GM23338 (cell line): ENCODE data around the gene CMIP. TPM values are rescaled to one million over a fixed set of nuclear protein-coding genes. Genes with fewer than 3 reads are reported as not detected.

ENCODE experiments used
- ATAC-seq: fragments of 200-7000 bp; cut with Tn5 transposase; 3 replicates; pipeline ENCODE4 v1.9.1; 2020
- DNase-seq: peaks from one replicate; pipeline ENCODE4 v3.0.0-alpha.2; 2015; ENCODE audit warnings: low spot score
- H2AFZ ChIP-seq: fragments of 200-600 bp; sonication (generic); 2 replicates; pipeline ENCODE4 v1.8.0; 2016; ENCODE audit warnings: antibody characterized with exemption, mild to moderate bottlenecking, moderate library complexity
- H3F3A ChIP-seq: fragments of 200-600 bp; sonication (generic); replicated peaks from 2 replicates; pipeline ENCODE4 v1.8.0; 2017; ENCODE audit warnings: antibody characterized with exemption, mixed run types, low read depth
- H3K27ac ChIP-seq: fragments of 200-600 bp; sonication (generic); 2 replicates; pipeline ENCODE4 v1.6.1; 2016; ENCODE audit warnings: low read depth
- H3K27me3 ChIP-seq: fragments of 200-600 bp; sonication (generic); 2 replicates; pipeline ENCODE4 v1.8.0; 2016; ENCODE audit warnings: mild to moderate bottlenecking, mixed run types, moderate library complexity; ENCODE audit not compliant: insufficient read depth
- H3K36me3 ChIP-seq: fragments of 200-600 bp; sonication (generic); 2 replicates; pipeline ENCODE4 v1.8.0; 2016; ENCODE audit warnings: mild to moderate bottlenecking; ENCODE audit not compliant: insufficient read depth
- H3K4me1 ChIP-seq: fragments of 200-600 bp; sonication (generic); 2 replicates; pipeline ENCODE4 v1.8.0; 2016; ENCODE audit warnings: mild to moderate bottlenecking, moderate library complexity; ENCODE audit not compliant: insufficient read depth
- H3K4me2 ChIP-seq: fragments of 200-600 bp; sonication (generic); 2 replicates; pipeline ENCODE4 v1.7.1; 2017; ENCODE audit warnings: mixed run types
- H3K4me3 ChIP-seq: fragments of 200-600 bp; sonication (generic); 2 replicates; pipeline ENCODE4 v1.6.1; 2016; ENCODE audit warnings: mixed run types
- H3K79me2 ChIP-seq: fragments of 200-600 bp; sonication (generic); replicated peaks from 2 replicates; pipeline ENCODE4 v1.8.0; 2017; ENCODE audit warnings: mild to moderate bottlenecking; ENCODE audit not compliant: insufficient read depth
- H3K9me2 ChIP-seq: fragments of 200-600 bp; sonication (generic); 2 replicates; pipeline ENCODE4 v1.8.0; 2017; ENCODE audit not compliant: insufficient read depth
- H4K20me1 ChIP-seq: fragments of 200-600 bp; sonication (generic); replicated peaks from 2 replicates; pipeline ENCODE4 v1.8.0; 2017; ENCODE audit warnings: mild to moderate bottlenecking; ENCODE audit not compliant: insufficient read depth
- H3K27ac Mint-ChIP-seq: 2 replicates; pipeline ENCODE4 v1.8.0; 2020; ENCODE audit warnings: inconsistent platforms, mild to moderate bottlenecking, moderate library complexity, mixed read lengths
- H3K27me3 Mint-ChIP-seq: 3 replicates; pipeline ENCODE4 v1.8.0; 2022; ENCODE audit warnings: low read depth, mild to moderate bottlenecking, moderate library complexity, mixed read lengths, inconsistent platforms; ENCODE audit not compliant: insufficient read depth, poor library complexity
- H3K36me3 Mint-ChIP-seq: 3 replicates; pipeline ENCODE4 v1.8.0; 2021; ENCODE audit warnings: low read depth, mild to moderate bottlenecking, inconsistent platforms, moderate library complexity, mixed read lengths
- H3K4me1 Mint-ChIP-seq: 3 replicates; pipeline ENCODE4 v1.8.0; 2020; ENCODE audit warnings: mild to moderate bottlenecking, inconsistent platforms, mixed read lengths
- H3K4me3 Mint-ChIP-seq: 3 replicates; pipeline ENCODE4 v1.8.0; 2021; ENCODE audit warnings: moderate library complexity, mild to moderate bottlenecking, inconsistent platforms, mixed read lengths
- H3K9me3 Mint-ChIP-seq: 3 replicates; pipeline ENCODE4 v1.8.0; 2020; ENCODE audit warnings: moderate library complexity, mild to moderate bottlenecking, inconsistent platforms, mixed read lengths
- CREB1 ChIP-seq: fragments of 250-450 bp; sonication (Bioruptor Pico); IDR thresholded peaks from 2 replicates; pipeline ENCODE4 v1.5.0; 2020; ENCODE audit warnings: low read depth, mild to moderate bottlenecking, moderate library complexity
- ETS1 ChIP-seq: IDR thresholded peaks from 2 replicates; pipeline ENCODE4 v1.6.1; 2016; ENCODE audit warnings: antibody characterized with exemption
- EZH2 ChIP-seq: fragments of 200-600 bp; sonication (generic); IDR thresholded peaks from one replicate; pipeline ENCODE4 v1.8.0; 2017; ENCODE audit warnings: antibody characterized with exemption, mild to moderate bottlenecking, low read depth; ENCODE audit not compliant: unreplicated experiment
- EZH2phosphoT487 ChIP-seq: fragments of 200-600 bp; sonication (generic); IDR thresholded peaks from one replicate; pipeline ENCODE4 v1.8.1; 2018; ENCODE audit warnings: antibody characterized with exemption; ENCODE audit not compliant: unreplicated experiment
- JUNB ChIP-seq: IDR thresholded peaks from one replicate; pipeline ENCODE4 v1.6.1; 2016; ENCODE audit warnings: antibody characterized with exemption; ENCODE audit not compliant: unreplicated experiment
- NANOG ChIP-seq: IDR thresholded peaks from 2 replicates; pipeline ENCODE4 v1.6.1; 2016; ENCODE audit warnings: antibody characterized with exemption, borderline replicate concordance
- POLR2AphosphoS5 ChIP-seq: IDR thresholded peaks from 2 replicates; pipeline ENCODE4 v1.6.1; 2016; ENCODE audit warnings: antibody characterized with exemption, low read depth
- REST ChIP-seq: IDR thresholded peaks from one replicate; pipeline ENCODE4 v1.6.1; 2018; ENCODE audit warnings: antibody characterized with exemption; ENCODE audit not compliant: unreplicated experiment
- STAT1 ChIP-seq: IDR thresholded peaks from one replicate; pipeline ENCODE4 v1.6.1; 2016; ENCODE audit warnings: antibody characterized with exemption; ENCODE audit not compliant: unreplicated experiment
- ZNF114 ChIP-seq: fragments of 250-450 bp; sonication (Bioruptor Pico); IDR thresholded peaks from 2 replicates; pipeline ENCODE4 v1.5.0; 2020; ENCODE audit warnings: mild to moderate bottlenecking, moderate library complexity
- ZNF331 ChIP-seq: fragments of 250-450 bp; sonication (Bioruptor Pico); IDR thresholded peaks from 2 replicates; pipeline ENCODE4 v1.5.0; 2020; ENCODE audit warnings: low read depth, mild to moderate bottlenecking, moderate library complexity
- polyA plus RNA-seq: library from polyadenylated mRNA; unstranded; fragments of >200 nt; fragmentation: Nextera tagmentation; extraction: Ambion mirVana; gene quantifications from 2 replicates; pipeline ENCODE4 v1.2.1, GENCODE V29; 2016
- total RNA-seq: library from RNA; depleted of rRNA; stranded (reverse); fragments of >200 nt; shearing (Covaris generic); gene quantifications from 2 replicates; pipeline ENCODE4 v1.2.3, GENCODE V29; 2014
- TF ChIP-seq, protein P1 (sequence below): fragments of 250-450 bp; sonication (Bioruptor Pico); IDR thresholded peaks from 2 replicates; pipeline ENCODE4 v1.5.0; 2020; ENCODE audit warnings: mild to moderate bottlenecking, moderate library complexity
- TF ChIP-seq, protein P2 (sequence below), 2 experiments: fragments of 200-600 bp in 1 of 2; sonication (generic) in 1 of 2; conservative IDR thresholded peaks; 2 replicates each; pipeline versions ENCODE4 v1.5.1 to v1.6.1; 2016 to 2017; ENCODE audit warnings: antibody characterized with exemption in 2 of 2, low read depth in 2 of 2, mild to moderate bottlenecking in 2 of 2, moderate library complexity in 1 of 2

CMIP gene
- total and polyA plus RNA-seq, 2 experiments from 2014 or later = 9.5 to 62.3 TPM

- Mint-ChIP-seq H3K4me1 (peaks cover 13% of the 10 kb centered on the region), H3K9me3 (no peaks in the 10 kb centered on the region), H3K27me3 (peaks cover 6% of the 10 kb centered on the region), H3K4me3 (no peak overlapping the region), H3K36me3 (peaks cover 25% of the 10 kb centered on the region), H3K27ac (no peak overlapping the region)
- H3K79me2 ChIP-seq = peaks cover 11% of the 10 kb centered on the region; the same call in 1 of the 2 replicates
- H4K20me1 ChIP-seq = peaks cover 20% of the 10 kb centered on the region
- H2AFZ ChIP-seq = no peak overlapping the region
- H3K36me3 ChIP-seq = no peaks in the 10 kb centered on the region
- 0 out of 2 replicates have a peak overlapping the region, but pooled peaks have one; percentile 33 for H3K27ac ChIP-seq
- no peaks in the 10 kb centered on the region for H3K4me1 ChIP-seq
- ATAC-seq = no peak
- H3K27me3 ChIP-seq = no peaks in the 10 kb centered on the region
- no peak overlapping the region for H3K4me3 ChIP-seq
- no peaks in the 10 kb centered on the region for H3K9me2 ChIP-seq
- no peak for DNase-seq
- H3K4me2 ChIP-seq = no peak overlapping the region
- no peak for TF ChIP-seq ETS1
- TF ChIP-seq ZNF114 (CRISPR knock-in tag) = no peak
- no peak for TF ChIP-seq EZH2
- TF ChIP-seq EZH2phosphoT487 = no peak
- no peak for TF ChIP-seq CREB1
- TF ChIP-seq, protein P1, sequence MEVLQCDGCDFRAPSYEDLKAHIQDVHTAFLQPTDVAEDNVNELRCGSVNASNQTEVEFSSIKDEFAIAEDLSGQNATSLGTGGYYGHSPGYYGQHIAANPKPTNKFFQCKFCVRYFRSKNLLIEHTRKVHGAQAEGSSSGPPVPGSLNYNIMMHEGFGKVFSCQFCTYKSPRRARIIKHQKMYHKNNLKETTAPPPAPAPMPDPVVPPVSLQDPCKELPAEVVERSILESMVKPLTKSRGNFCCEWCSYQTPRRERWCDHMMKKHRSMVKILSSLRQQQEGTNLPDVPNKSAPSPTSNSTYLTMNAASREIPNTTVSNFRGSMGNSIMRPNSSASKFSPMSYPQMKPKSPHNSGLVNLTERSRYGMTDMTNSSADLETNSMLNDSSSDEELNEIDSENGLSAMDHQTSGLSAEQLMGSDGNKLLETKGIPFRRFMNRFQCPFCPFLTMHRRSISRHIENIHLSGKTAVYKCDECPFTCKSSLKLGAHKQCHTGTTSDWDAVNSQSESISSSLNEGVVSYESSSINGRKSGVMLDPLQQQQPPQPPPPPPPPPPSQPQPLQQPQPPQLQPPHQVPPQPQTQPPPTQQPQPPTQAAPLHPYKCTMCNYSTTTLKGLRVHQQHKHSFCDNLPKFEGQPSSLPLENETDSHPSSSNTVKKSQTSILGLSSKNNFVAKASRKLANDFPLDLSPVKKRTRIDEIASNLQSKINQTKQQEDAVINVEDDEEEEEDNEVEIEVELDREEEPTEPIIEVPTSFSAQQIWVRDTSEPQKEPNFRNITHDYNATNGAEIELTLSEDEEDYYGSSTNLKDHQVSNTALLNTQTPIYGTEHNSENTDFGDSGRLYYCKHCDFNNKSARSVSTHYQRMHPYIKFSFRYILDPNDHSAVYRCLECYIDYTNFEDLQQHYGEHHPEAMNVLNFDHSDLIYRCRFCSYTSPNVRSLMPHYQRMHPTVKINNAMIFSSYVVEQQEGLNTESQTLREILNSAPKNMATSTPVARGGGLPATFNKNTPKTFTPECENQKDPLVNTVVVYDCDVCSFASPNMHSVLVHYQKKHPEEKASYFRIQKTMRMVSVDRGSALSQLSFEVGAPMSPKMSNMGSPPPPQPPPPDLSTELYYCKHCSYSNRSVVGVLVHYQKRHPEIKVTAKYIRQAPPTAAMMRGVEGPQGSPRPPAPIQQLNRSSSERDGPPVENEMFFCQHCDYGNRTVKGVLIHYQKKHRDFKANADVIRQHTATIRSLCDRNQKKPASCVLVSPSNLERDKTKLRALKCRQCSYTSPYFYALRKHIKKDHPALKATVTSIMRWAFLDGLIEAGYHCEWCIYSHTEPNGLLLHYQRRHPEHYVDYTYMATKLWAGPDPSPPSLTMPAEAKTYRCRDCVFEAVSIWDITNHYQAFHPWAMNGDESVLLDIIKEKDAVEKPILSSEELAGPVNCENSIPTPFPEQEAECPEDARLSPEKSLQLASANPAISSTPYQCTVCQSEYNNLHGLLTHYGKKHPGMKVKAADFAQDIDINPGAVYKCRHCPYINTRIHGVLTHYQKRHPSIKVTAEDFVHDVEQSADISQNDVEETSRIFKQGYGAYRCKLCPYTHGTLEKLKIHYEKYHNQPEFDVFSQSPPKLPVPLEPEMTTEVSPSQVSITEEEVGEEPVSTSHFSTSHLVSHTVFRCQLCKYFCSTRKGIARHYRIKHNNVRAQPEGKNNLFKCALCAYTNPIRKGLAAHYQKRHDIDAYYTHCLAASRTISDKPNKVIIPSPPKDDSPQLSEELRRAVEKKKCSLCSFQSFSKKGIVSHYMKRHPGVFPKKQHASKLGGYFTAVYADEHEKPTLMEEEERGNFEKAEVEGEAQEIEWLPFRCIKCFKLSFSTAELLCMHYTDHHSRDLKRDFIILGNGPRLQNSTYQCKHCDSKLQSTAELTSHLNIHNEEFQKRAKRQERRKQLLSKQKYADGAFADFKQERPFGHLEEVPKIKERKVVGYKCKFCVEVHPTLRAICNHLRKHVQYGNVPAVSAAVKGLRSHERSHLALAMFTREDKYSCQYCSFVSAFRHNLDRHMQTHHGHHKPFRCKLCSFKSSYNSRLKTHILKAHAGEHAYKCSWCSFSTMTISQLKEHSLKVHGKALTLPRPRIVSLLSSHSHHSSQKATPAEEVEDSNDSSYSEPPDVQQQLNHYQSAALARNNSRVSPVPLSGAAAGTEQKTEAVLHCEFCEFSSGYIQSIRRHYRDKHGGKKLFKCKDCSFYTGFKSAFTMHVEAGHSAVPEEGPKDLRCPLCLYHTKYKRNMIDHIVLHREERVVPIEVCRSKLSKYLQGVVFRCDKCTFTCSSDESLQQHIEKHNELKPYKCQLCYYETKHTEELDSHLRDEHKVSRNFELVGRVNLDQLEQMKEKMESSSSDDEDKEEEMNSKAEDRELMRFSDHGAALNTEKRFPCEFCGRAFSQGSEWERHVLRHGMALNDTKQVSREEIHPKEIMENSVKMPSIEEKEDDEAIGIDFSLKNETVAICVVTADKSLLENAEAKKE (CRISPR knock-in tag) = no peak
- no peak for TF ChIP-seq STAT1
- no peak for TF ChIP-seq POLR2AphosphoS5
- TF ChIP-seq REST = no peak
- no peak for TF ChIP-seq JUNB
- TF ChIP-seq, protein P2, sequence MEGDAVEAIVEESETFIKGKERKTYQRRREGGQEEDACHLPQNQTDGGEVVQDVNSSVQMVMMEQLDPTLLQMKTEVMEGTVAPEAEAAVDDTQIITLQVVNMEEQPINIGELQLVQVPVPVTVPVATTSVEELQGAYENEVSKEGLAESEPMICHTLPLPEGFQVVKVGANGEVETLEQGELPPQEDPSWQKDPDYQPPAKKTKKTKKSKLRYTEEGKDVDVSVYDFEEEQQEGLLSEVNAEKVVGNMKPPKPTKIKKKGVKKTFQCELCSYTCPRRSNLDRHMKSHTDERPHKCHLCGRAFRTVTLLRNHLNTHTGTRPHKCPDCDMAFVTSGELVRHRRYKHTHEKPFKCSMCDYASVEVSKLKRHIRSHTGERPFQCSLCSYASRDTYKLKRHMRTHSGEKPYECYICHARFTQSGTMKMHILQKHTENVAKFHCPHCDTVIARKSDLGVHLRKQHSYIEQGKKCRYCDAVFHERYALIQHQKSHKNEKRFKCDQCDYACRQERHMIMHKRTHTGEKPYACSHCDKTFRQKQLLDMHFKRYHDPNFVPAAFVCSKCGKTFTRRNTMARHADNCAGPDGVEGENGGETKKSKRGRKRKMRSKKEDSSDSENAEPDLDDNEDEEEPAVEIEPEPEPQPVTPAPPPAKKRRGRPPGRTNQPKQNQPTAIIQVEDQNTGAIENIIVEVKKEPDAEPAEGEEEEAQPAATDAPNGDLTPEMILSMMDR (conservative IDR thresholded peaks at IDR 0.05; ENCODE audit: low read depth in 2 of 2) = no peak
- no peak for TF ChIP-seq NANOG
- no peak for TF ChIP-seq ZNF331 (CRISPR knock-in tag)
- H3F3A ChIP-seq = no peaks in the 10 kb centered on the region
These were observed 163.4 kb downstream of the CMIP start for GRCh38 chr16:81607805-81608522.
